Right ventricle myocardium superior (tissue), 1 donor: ENCODE results near the gene RYR2. TPM values are rescaled to one million over a fixed set of nuclear protein-coding genes. Genes with fewer than 3 reads are reported as not detected.

Experiments used
- ATAC-seq: fragments of 200-7000 bp; cut with Tn5 transposase; one replicate; pipeline ENCODE4 v1.9.1; 2020; ENCODE audit warnings: mild to moderate bottlenecking; ENCODE audit not compliant: poor library complexity
- DNase-seq: peaks from one replicate; pipeline ENCODE4 v3.0.0-alpha.2; 2020
- intact Hi-C: fragments of 100-400 bp; cut with DNase I; formaldehyde crosslinking; loops from one replicate; pipeline ENCODE4 v1.11.2; 2022
- total RNA-seq: library from RNA; stranded (reverse); fragmentation: NEBNext Ultra II Directional; extraction: Animal tissue kit (Norgen Biotek cat#: 25700); gene quantifications from one replicate; pipeline ENCODE4 v1.2.1, GENCODE V29; 2021
- donor health status: DM: no; HTN: yes; CAD: no; lungs with severe emphysema.

RYR2 gene
- total RNA-seq, 1 donor from 2014 or later: 744 TPM

GRCh38 chr1:237223419-237223818 is 181.4 kb downstream of the RYR2 start:
- intact Hi-C loops: no loop called here
- ATAC-seq (no peak), DNase-seq (no peak)

- ATAC-seq: peak; percentile 3
- intact Hi-C loops: no loop called here
- no peak for DNase-seq
Observed at GRCh38 chr1:237226177-237226944, 184.4 kb downstream of the RYR2 start.

- DNase-seq (peak; percentile 50), ATAC-seq (peak; percentile 38)
Observed at GRCh38 chr1:237227476-237227875, 185.5 kb downstream of the RYR2 start.

GRCh38 chr1:237228421-237228820 is 186.4 kb downstream of the RYR2 start:
- intact Hi-C loops: no loop called here
- ATAC-seq: no peak
- DNase-seq: no peak

More at GRCh38 chr1:237227476-237227875, 185.5 kb downstream of the RYR2 start:
- intact Hi-C loops: no loop called here

- ATAC-seq (peak; percentile 3), DNase-seq (no peak)
- intact Hi-C loops: no loop called here
Observed at GRCh38 chr1:237229333-237229732, 187.3 kb downstream of the RYR2 start.

- ATAC-seq (no peak), DNase-seq (no peak)
- intact Hi-C loops: no loop called here
Observed at GRCh38 chr1:237232501-237232900, 190.5 kb downstream of the RYR2 start.

- intact Hi-C loops: no loop called here
- ATAC-seq (peak; percentile 19), DNase-seq (no peak)
Observed at GRCh38 chr1:237235091-237235490, 193.1 kb downstream of the RYR2 start.

GRCh38 chr1:237237721-237238120 is 195.7 kb downstream of the RYR2 start:
- DNase-seq (no peak), ATAC-seq (no peak)
- intact Hi-C loops: no loop called here

- ATAC-seq (no peak), DNase-seq (no peak)
Observed at GRCh38 chr1:237239248-237239647, 197.3 kb downstream of the RYR2 start.

GRCh38 chr1:237241038-237241437 is 199.1 kb downstream of the RYR2 start:
- intact Hi-C loops: no loop called here
- no peak for ATAC-seq
- DNase-seq: no peak

More at GRCh38 chr1:237239248-237239647, 197.3 kb downstream of the RYR2 start:
- intact Hi-C loops: no loop called here

- DNase-seq: no peak
- intact Hi-C loops: no loop called here
- no peak for ATAC-seq
Observed at GRCh38 chr1:237244778-237245177, 202.8 kb downstream of the RYR2 start.

GRCh38 chr1:237247442-237247841 is 205.5 kb downstream of the RYR2 start:
- intact Hi-C loops: no loop called here

GRCh38 chr1:237249120-237249519 is 207.1 kb downstream of the RYR2 start:
- no peak for DNase-seq
- no peak for ATAC-seq
- intact Hi-C loops: no loop called here

More at GRCh38 chr1:237247442-237247841, 205.5 kb downstream of the RYR2 start:
- DNase-seq: no peak
- ATAC-seq: no peak

- ATAC-seq: peak; percentile 20
- intact Hi-C loops: no loop called here
Observed at GRCh38 chr1:237250055-237250454, 208.1 kb downstream of the RYR2 start.

GRCh38 chr1:237255071-237255470 is 213.1 kb downstream of the RYR2 start:
- ATAC-seq: no peak
- intact Hi-C loops: no loop called here
- no peak for DNase-seq

More at GRCh38 chr1:237250055-237250454, 208.1 kb downstream of the RYR2 start:
- no peak for DNase-seq

- DNase-seq (no peak), ATAC-seq (peak; percentile 53)
- intact Hi-C loops: no loop called here
Observed at GRCh38 chr1:237258871-237259270, 216.9 kb downstream of the RYR2 start.

GRCh38 chr1:237261198-237261597 is 219.2 kb downstream of the RYR2 start:
- peak; percentile 1 for ATAC-seq
- intact Hi-C loops: no loop called here
- no peak for DNase-seq

GRCh38 chr1:237267743-237268142 is 225.8 kb downstream of the RYR2 start:
- intact Hi-C loops: no loop called here
- no peak for DNase-seq

GRCh38 chr1:237269938-237270337 is 228.0 kb downstream of the RYR2 start:
- DNase-seq (no peak), ATAC-seq (no peak)
- intact Hi-C loops: no loop called here

More at GRCh38 chr1:237267743-237268142, 225.8 kb downstream of the RYR2 start:
- no peak for ATAC-seq

- ATAC-seq (no peak), DNase-seq (no peak)
- intact Hi-C loops: no loop called here
Observed at GRCh38 chr1:237270353-237270752, 228.4 kb downstream of the RYR2 start.
